Esophagus mucosa (tissue), 1 donor: Measurements from ENCODE around the gene SYCP3. TPM values are rescaled to one million over a fixed set of nuclear protein-coding genes. Genes with fewer than 3 reads are reported as not detected.
"Not testable (repeated sequence)": the region's sequence is repeated elsewhere in the genome, so short reads cannot be mapped to it uniquely, and the experiment has no call there.

Experiments used
- ATAC-seq: fragments of 200-7000 bp; cut with Tn5 transposase; one replicate; pipeline ENCODE4 v1.9.1; 2020
- total RNA-seq: library from RNA; stranded (reverse); gene quantifications from one replicate; pipeline ENCODE4 v1.2.4, GENCODE V29; 2023
- donor health status: DM: yes; HTN: yes; CAD: no.

The SYCP3 gene
- total RNA-seq, 1 donor from 2014 or later: 0.12 TPM

DNA sequence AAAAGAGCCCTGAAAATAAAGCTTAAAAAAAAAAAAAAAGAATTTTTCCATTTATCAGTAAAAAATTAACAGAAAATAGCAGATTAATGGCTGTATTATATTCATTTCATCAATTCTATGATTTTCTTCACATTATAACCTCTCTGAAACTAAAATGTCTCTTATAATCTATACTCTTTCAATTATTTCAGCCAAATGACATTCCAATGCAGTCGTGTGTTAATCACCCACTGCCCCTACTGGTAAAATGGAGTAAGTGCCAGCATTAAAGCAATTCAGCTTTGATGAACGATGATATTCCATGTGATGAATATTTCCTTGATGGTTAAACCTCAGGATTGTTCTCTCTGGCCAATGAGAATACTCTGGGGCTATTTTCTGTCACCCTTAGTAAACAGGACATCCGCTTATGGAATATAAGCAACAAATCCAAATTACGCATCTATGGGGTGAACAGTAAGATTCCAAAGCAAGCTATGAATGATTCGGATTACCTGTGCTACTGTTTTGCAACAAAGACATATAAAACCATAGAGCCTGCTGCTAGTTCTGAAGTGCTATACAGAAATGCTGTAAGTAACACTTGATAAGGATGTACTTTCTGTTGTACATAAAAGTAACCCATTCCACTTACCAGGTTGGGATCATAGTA lies 20.3 kb upstream of the SYCP3 start:
- ATAC-seq: peak; percentile 37

DNA sequence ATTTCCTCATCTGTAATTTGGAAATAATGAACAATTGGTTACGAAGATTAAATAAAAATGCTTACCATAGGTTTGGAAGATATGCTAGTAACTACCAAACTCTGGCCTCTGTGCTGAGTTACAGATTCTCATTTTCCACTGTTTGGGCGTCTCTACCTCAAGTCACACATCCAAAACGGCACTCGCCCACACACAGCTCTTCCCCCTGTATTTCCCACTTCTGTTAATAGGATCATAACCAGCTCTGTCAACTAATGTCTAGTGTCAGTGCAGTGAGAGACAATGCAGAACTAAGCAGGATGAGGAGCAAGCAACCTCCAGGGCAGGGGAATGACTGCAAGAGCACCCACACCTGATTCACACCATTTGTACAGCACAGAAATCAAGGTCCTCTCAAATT lies 10.9 kb upstream of the SYCP3 start:
- no peak for ATAC-seq

- no peak for ATAC-seq
These were observed 10.4 kb upstream of the SYCP3 start for GRCh38 chr12:101749657-101750056.

DNA sequence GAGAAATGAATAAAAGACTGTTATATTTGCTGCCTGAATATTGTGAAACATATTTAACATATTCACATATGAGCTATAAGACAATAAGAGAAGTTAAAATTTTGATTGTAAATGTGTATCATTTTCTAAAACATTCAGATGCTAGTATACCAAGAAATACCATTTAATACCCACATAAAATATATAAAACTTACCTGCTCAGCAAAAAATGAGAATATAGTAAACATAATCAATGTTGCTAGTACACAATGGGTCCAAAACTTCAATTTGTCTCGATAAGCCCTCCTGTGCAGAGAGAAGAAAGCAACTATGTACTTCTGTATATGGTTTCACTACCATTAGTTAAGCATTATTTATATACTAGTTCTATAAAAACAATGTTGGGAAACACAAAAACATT lies 9.6 kb upstream of the SYCP3 start:
- no peak for ATAC-seq

- ATAC-seq: no peak
These were observed 8.4 kb upstream of the SYCP3 start for GRCh38 chr12:101747697-101748096.

DNA sequence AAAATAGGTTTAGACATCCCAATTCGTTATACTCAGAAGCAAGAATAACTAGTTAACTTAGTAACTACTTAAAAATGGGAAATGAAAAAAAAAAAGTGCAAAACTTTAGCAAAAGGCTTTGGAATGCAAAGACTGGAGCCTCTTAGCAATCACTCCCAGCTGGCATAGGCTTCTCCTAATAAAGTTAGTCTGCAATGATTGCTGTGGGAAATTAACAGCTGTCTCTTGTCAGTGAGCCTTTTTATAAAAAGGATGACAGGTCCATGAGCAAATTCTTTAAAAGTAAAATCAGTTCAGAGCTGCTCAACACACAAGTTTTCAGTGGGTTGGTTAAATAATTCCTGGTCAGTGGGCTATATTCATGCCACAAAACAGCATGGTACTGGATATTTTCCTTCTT lies 7.4 kb upstream of the SYCP3 start:
- ATAC-seq: no peak

DNA sequence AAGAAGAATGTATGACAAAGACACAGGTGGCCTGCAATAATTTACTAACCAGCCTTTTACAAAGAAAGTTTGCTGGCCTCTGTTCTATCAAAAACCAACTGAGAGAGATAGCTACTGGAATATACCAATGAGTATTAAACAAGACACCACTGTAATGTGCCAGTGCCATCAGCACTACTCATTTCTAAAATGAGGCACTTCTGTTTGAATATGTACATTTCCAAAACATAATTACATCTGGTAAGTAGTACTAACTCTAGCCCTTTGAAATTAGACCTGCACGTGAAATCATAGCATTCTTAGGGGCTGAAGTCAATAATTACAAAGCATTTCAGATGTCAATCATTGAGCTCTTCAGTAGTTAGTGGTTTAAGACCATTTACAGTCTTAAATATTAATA lies 6.9 kb upstream of the SYCP3 start:
- no peak for ATAC-seq

DNA sequence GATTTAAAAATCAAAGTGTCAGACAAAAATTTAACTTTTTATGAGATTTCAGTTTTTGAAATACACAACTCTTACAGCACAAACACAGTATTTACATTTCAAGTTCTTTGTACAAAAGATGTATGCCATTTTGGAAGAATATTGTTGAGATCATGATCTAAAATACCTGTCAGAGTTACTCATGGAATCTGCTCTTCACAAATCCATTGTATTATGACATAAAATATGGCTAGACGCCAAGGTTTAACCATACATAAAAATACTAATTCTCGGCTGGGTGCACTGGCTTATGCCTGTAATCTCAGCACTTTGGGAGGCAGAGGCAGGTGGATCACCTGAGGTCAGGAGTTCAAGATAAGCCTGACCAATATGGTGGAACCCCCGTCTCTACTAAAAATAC lies 6.2 kb upstream of the SYCP3 start:
- no peak for ATAC-seq

GRCh38 chr12:101743724-101744472 lies 4.6 kb upstream of the SYCP3 start:
- ATAC-seq: peak; percentile 69

- ATAC-seq: no peak
These were observed 4.0 kb upstream of the SYCP3 start for GRCh38 chr12:101743242-101743641.

GRCh38 chr12:101740980-101741379 lies 1.7 kb upstream of the SYCP3 start:
- no peak for ATAC-seq

- no peak for ATAC-seq
These were observed 1.3 kb upstream of the SYCP3 start for GRCh38 chr12:101740566-101740965.

GRCh38 chr12:101737476-101737875 lies 1.8 kb downstream of the SYCP3 start:
- ATAC-seq: no peak

GRCh38 chr12:101734482-101734881 lies 4.8 kb downstream of the SYCP3 start:
- ATAC-seq: not testable (repeated sequence)

DNA sequence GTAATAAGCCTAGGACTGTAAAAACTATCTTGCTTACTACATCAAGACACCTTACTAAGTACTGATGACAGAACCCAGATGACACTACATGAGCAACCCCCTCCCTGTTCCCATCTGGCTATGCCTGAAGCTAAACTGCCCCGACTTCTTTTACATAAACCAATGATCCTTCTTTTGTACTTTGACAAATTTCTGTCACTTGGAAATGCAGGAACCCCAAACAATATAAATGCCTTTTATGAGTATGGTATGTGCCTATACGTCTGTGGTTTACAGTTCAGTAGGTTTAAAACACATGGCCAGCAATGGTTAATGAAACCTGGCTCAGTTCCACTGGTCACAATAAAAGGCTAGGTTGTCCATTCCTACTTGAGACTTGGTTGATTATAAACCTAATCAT lies 6.1 kb downstream of the SYCP3 start:
- no peak for ATAC-seq

DNA sequence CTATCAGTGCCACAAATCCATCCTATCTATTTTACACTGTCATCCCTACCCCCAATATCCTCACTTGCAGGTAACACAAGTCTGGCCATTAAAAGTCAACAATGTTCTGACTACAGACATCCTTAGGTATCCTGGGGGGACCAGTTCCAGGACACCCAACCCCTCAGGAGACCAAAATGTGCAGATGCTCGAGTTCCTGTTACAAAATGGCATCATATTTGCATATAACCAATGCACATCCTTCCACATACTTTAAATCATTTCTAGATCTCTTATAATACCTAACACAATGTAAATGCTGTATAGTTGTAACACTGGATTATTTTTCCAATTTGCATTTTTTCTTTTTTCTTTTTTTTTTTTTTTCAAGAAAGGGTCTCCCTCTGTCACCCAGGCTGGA lies 6.9 kb downstream of the SYCP3 start:
- no peak for ATAC-seq

GRCh38 chr12:101729842-101730241 lies 9.4 kb downstream of the SYCP3 start:
- ATAC-seq: no peak

DNA sequence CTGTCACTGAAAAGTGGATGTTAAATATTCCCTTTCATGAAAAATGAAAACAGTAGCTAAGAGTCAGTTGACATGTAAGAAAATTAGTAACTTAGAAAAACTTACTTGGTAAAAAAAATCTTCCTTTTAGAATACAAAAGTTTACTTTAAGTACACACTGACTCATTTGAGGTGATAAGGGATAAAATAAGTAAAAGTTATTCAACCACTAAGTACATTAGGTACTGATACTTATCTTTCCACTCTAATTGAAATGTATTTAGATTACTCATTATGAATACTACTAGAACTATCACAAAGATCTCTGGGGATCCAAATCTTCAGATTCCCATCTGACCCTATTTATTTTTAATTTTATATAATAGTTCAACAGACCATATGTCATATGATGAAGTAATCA lies 12.2 kb downstream of the SYCP3 start:
- no peak for ATAC-seq

DNA sequence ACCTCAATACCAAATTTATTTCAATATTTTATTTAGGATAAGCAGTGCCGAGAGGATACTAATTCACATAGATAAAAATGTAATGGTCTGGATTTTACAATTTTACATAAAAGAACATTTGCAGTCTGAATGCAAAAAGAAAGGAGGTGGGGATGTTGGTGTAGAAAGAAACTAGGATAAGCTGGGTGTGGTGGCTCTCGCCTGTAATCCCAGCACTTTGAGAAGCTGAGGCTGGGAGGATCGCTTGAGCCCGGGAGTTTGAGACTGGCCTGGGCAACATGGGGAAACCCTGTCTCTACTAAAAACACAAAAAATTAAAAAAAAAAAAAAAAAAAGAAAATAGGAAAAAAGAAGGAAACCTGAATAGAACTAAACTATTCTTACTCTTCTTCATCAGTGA lies 16.9 kb downstream of the SYCP3 start:
- no peak for ATAC-seq

DNA sequence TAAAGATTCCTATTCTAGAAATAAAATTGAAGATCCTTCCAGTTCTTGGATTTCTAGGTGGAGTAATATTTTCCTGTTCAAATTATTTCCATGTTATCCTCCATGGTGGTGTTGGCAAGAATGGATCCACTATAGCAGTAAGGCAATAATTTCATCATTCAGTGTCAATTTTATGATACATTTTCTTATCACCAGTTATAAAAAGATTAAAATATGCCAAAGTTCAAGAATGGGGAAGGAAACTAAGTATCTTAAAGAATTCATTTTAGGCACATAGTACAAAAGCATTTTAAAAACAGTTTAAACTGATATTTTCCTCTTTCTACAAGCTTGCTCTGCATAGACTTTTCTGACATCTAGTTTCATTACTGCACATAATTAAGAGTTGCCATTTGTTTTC lies 19.1 kb downstream of the SYCP3 start:
- no peak for ATAC-seq

DNA sequence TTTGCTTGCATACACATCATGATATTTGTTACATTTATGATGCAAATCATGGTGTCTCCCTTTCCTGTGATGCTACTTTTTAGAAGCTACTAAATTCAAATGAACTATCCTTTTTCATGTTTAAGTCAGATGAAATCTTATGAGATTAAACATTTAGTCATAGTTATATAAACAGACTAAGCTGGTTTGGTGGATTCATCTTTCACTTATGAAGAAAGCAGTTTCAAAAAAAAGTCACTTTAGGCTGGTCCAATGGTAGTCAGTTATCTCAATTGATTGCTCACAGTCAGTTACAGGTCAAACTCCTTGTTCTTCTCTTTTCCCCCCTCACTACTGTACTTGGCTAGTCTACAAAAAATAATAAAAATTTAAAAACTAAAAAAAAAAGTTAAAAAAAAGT lies 19.7 kb downstream of the SYCP3 start:
- ATAC-seq: no peak

DNA sequence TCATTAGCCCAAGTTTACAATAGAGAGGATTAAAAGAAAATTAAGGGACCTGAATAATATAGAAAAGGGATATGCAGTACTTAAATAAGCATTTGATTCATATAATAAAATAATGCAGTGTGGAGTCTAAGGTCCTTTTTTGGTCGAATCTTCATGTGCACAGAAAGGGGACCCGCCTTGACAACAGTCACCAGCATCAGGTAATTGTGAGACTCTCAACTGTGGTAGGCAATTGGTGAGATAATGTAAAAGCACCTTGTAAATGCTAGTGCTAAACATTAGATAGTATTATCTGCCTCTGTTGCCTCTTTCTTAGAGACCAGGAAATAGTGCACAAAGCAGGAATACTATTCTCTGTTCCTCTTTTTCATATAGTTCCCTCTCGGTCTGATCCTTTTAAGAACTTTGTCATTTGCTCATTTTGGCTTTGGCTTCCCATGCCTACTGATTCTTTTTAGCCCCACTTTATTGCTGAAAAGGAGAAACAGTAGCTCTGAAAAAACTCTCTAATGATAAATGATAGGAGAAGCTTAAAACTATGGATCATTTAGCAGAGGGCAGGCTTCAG lies 24.3 kb downstream of the SYCP3 start:
- ATAC-seq: no peak

GRCh38 chr12:101713930-101714329 lies 25.3 kb downstream of the SYCP3 start:
- no peak for ATAC-seq

DNA sequence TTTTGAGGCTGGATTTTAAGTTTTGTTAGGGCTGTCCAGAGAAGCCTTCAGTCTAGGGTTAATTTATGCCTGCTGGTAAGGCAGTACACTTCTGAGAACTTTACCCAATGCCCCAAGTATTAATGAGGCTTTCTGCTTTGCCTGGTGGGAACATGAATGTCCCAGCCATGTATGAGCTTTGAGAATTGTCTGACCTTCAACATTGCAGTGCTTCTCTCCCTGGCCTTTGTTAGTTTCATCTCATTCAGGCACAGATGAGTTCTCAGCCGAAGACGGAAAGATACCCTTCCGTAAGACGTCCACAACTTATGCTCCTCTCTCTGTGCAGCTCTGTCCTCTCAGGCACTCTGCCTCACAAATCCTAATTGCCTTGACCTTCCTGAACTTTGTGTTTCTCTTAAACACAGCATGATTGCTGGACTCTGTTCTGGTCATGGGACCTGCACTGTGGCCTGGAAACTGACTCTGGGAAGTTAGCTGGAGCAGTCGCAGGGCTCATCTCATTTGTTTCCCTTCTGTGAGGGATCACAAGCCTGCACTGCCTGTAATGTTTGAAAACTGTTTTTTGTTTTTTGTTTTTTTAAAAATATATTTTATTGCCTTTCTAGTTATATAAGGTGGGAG lies 26.1 kb downstream of the SYCP3 start:
- ATAC-seq: no peak
